Upper lobe of right lung (tissue), 1 donor: ENCODE results near the gene ZKSCAN3. TPM values are rescaled to one million over a fixed set of nuclear protein-coding genes. Genes with fewer than 3 reads are reported as not detected.

Source experiments
- ATAC-seq: fragments of 200-7000 bp; cut with Tn5 transposase; one replicate; pipeline ENCODE4 v1.9.1; 2020; ENCODE audit warnings: mild to moderate bottlenecking, moderate library complexity
- DNase-seq: peaks from one replicate; pipeline ENCODE4 v3.0.0-alpha.2; 2020
- H3K27ac ChIP-seq: fragments of 200-600 bp; one replicate; pipeline ENCODE4 v1.8.0; 2022
- H3K27me3 ChIP-seq: fragments of 200-600 bp; one replicate; pipeline ENCODE4 v1.8.0; 2022; ENCODE audit warnings: mild to moderate bottlenecking
- H3K36me3 ChIP-seq: fragments of 200-600 bp; one replicate; pipeline ENCODE4 v1.8.0; 2022
- H3K4me1 ChIP-seq: fragments of 200-600 bp; one replicate; pipeline ENCODE4 v1.8.0; 2022
- H3K4me3 ChIP-seq: fragments of 200-600 bp; one replicate; pipeline ENCODE4 v1.8.0; 2022; ENCODE audit warnings: mild to moderate bottlenecking
- H3K9me3 ChIP-seq: fragments of 200-600 bp; one replicate; pipeline ENCODE4 v1.8.0; 2022
- CTCF ChIP-seq: fragments of 200-600 bp; IDR thresholded peaks from one replicate; pipeline ENCODE4 v1.8.0; 2022; ENCODE audit warnings: antibody characterized with exemption
- intact Hi-C: fragments of 100-400 bp; cut with DNase I; formaldehyde crosslinking; loops from one replicate; pipeline ENCODE4 v1.11.0; 2022
- total RNA-seq: library from RNA; stranded (reverse); fragmentation: NEBNext Ultra II Directional; extraction: Animal tissue kit (Norgen Biotek cat#: 25700); gene quantifications from one replicate; pipeline ENCODE4 v1.2.1, GENCODE V29; 2021
- donor health status: DM: no; HTN: yes; CAD: no; lungs with severe emphysema.

Gene ZKSCAN3
- total RNA-seq, 1 donor from 2014 or later, result 7.3 TPM

GRCh38 chr6:28333599-28334018 is 16.1 kb upstream of the ZKSCAN3 start:
- peaks cover 12% of the 10 kb centered on the region for H3K4me1 ChIP-seq
- H3K36me3 ChIP-seq, result no peaks in the 10 kb centered on the region
- no peaks in the 10 kb centered on the region for H3K27me3 ChIP-seq
- intact Hi-C loops, result no loop called here
- TF ChIP-seq CTCF, result no peak
- no peaks in the 10 kb centered on the region for H3K9me3 ChIP-seq
- DNase-seq (no peak), ATAC-seq (no peak)
- H3K27ac ChIP-seq, result no peak overlapping the region
- no peak overlapping the region for H3K4me3 ChIP-seq

- no peak for DNase-seq
- H3K4me1 ChIP-seq, result peaks cover 12% of the 10 kb centered on the region
- TF ChIP-seq CTCF, result no peak
- intact Hi-C loops, result no loop called here
- peak overlapping the region; percentile 95 for H3K27ac ChIP-seq
- no peaks in the 10 kb centered on the region for H3K27me3 ChIP-seq
- H3K36me3 ChIP-seq, result no peaks in the 10 kb centered on the region
- peak overlapping the region; percentile 78 for H3K4me3 ChIP-seq
- no peaks in the 10 kb centered on the region for H3K9me3 ChIP-seq
- ATAC-seq, result no peak
Observed at GRCh38 chr6:28334286-28335039, 15.3 kb upstream of the ZKSCAN3 start.

- Histone ChIP-seq H3K4me3 (peak overlapping the region; percentile 78), H3K27me3 (no peaks in the 10 kb centered on the region), H3K27ac (peak overlapping the region; percentile 95), H3K9me3 (no peaks in the 10 kb centered on the region), H3K4me1 (peaks cover 12% of the 10 kb centered on the region), H3K36me3 (no peaks in the 10 kb centered on the region)
- TF ChIP-seq CTCF, result no peak
- DNase-seq, result no peak
- no peak for ATAC-seq
- intact Hi-C loops, result no loop called here
Observed at GRCh38 chr6:28335040-28335563, 14.6 kb upstream of the ZKSCAN3 start.

- peak within 1 kb of the TSS; percentile 78 for H3K4me3 ChIP-seq
- H3K4me1 ChIP-seq, result peaks cover 12% of the 10 kb centered on the region
- peak within 1 kb of the TSS; percentile 95 for H3K27ac ChIP-seq
- intact Hi-C loops, result no loop called here
- no peak for TF ChIP-seq CTCF
- DNase-seq (peak; percentile 93), ATAC-seq (peak; percentile 96)
- no peaks in the 10 kb centered on the region for H3K9me3 ChIP-seq
- H3K36me3 ChIP-seq, result no peaks in the 10 kb centered on the region
- H3K27me3 ChIP-seq, result no peaks in the 10 kb centered on the region
Observed at GRCh38 chr6:28335564-28336283, 14.0 kb upstream of the ZKSCAN3 start, which contains the start of gene ZSCAN31. Gene ZSCAN31, minus strand, starts transcription at chr6:28336148. Its CDS starts 6,465 bp downstream, at chr6:28329683.

GRCh38 chr6:28336284-28337120 is 13.2 kb upstream of the ZKSCAN3 start:
- Histone ChIP-seq H3K4me1 (peaks cover 12% of the 10 kb centered on the region), H3K27ac (peak overlapping the region; percentile 95), H3K4me3 (peak overlapping the region; percentile 78), H3K27me3 (no peaks in the 10 kb centered on the region), H3K9me3 (no peaks in the 10 kb centered on the region), H3K36me3 (no peaks in the 10 kb centered on the region)
- intact Hi-C loops, result no loop called here
- DNase-seq, result no peak
- peak; percentile 39 for ATAC-seq
- no peak for TF ChIP-seq CTCF
